Measurements from ENCODE around the gene VMP1. TPM values are rescaled to one million over a fixed set of nuclear protein-coding genes. Genes with fewer than 3 reads are reported as not detected.

Gene VMP1
- total RNA-seq, 1 experiment from 2014 or later: 277 TPM

DNA sequence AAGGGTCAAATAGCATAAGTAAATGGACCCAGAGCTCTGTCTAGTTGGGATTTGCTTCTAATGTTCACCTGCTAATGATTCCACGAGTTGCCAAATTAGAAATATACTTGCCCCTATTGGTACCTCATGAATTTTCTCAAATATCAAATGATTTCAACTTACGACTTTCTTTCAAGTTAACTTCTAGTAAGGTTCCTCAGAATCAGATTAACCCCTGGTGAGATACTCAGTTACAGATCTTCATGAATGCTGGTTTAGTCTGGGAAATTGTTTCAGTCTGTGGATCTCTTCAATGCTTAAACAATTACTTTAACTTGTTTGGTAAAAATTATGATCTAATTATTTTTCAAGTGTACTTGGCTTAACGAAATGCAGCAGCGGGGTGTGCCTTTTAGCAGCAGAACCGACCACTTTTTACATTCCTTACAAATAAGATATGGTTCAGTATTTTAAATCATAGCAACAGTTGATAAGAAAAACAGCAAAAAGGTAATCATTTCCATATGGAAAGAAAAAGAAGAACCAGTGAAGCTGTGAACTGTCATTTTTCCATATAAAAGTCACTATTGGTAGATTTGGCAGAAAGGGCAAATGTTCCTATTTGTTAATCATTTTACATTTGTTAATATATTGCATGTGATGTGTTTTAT is 150.8 kb downstream of the VMP1 start:
- intact Hi-C loops (cut with micrococcal nuclease; ENCODE audit: unreplicated experiment): loop anchor here (2.0 kb wide), 1 partner anchor 13 kb away; no protein-coding TSS in a partner anchor
- ChIA-PET POLR2A (interaction anchor here (0.6 kb wide), 1 partner anchor 106 kb away, joined by 3 read pairs; no protein-coding TSS in a partner anchor), CTCF (interaction anchor here (1.5 to 1.6 kb wide), 2 partner anchors 104 kb away, joined by 9 to 21 read pairs; no protein-coding TSS in a partner anchor)
- no peak overlapping the region for H3K4me3 Mint-ChIP-seq (ENCODE audit: unreplicated experiment)
- TF ChIP-seq, protein P1, sequence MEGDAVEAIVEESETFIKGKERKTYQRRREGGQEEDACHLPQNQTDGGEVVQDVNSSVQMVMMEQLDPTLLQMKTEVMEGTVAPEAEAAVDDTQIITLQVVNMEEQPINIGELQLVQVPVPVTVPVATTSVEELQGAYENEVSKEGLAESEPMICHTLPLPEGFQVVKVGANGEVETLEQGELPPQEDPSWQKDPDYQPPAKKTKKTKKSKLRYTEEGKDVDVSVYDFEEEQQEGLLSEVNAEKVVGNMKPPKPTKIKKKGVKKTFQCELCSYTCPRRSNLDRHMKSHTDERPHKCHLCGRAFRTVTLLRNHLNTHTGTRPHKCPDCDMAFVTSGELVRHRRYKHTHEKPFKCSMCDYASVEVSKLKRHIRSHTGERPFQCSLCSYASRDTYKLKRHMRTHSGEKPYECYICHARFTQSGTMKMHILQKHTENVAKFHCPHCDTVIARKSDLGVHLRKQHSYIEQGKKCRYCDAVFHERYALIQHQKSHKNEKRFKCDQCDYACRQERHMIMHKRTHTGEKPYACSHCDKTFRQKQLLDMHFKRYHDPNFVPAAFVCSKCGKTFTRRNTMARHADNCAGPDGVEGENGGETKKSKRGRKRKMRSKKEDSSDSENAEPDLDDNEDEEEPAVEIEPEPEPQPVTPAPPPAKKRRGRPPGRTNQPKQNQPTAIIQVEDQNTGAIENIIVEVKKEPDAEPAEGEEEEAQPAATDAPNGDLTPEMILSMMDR (IDR thresholded peaks at IDR 0.05; ENCODE audit: insufficient read depth in 1 of 2, low read depth in 1 of 2, low read length in 1 of 2, severe bottlenecking in 1 of 2, unreplicated experiment in 1 of 2): no peak
- Histone ChIP-seq H3K36me3 (ENCODE audit: control insufficient read depth, insufficient read depth, low read length) (no peaks in the 10 kb centered on the region), H3K27me3 (replicated peaks; ENCODE audit: control insufficient read depth, insufficient read depth, low read length) (no peaks in the 10 kb centered on the region), H3K4me3 (ENCODE audit: low read depth, low read length) (no peak overlapping the region), H3K4me1 (peaks cover 47% of the 10 kb centered on the region), H3K9me3 (no peaks in the 10 kb centered on the region)
- no peak for DNase-seq
- peaks cover 20% of the 10 kb centered on the region for H3K4me1 Mint-ChIP-seq (ENCODE audit: low read depth, unreplicated experiment)
- no peaks in the 10 kb centered on the region for H3K27me3 Mint-ChIP-seq (ENCODE audit: insufficient read depth, unreplicated experiment)
- no TSS peak for BruUV-seq (replicated peaks)
- H3K36me3 Mint-ChIP-seq (ENCODE audit: insufficient read depth, unreplicated experiment): peaks cover 31% of the 10 kb centered on the region
- no peaks in the 10 kb centered on the region for H3K9me3 Mint-ChIP-seq (ENCODE audit: unreplicated experiment)
- no peak overlapping the region for H3K27ac Mint-ChIP-seq (ENCODE audit: unreplicated experiment)

DNA sequence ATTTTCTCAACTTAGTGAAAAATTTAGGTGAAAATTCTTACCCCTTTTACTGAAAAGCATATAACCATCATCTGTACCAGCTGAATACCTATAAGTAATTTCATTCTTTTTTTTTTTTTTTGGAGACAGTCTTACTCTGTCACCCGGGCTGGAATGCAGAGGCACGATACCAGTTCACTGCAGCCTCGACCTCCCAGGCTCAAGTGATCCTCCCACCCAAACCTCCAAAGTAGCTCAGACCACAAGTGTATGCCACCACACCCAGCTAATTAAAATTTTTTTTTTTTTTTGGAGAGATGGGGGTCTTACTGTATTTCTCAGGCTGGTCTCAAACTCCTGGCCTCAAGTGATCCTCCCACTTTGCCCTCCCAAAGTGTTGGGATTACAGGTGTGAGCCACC is 151.5 kb downstream of the VMP1 start:
- TF ChIP-seq, protein P1 (IDR thresholded peaks at IDR 0.05; ENCODE audit: insufficient read depth in 1 of 2, low read depth in 1 of 2, low read length in 1 of 2, severe bottlenecking in 1 of 2, unreplicated experiment in 1 of 2): no peak
- Mint-ChIP-seq H3K9me3 (ENCODE audit: unreplicated experiment) (no peaks in the 10 kb centered on the region), H3K4me1 (ENCODE audit: low read depth, unreplicated experiment) (peaks cover 15% of the 10 kb centered on the region), H3K4me3 (ENCODE audit: unreplicated experiment) (no peak overlapping the region), H3K36me3 (ENCODE audit: insufficient read depth, unreplicated experiment) (peaks cover 27% of the 10 kb centered on the region), H3K27me3 (ENCODE audit: insufficient read depth, unreplicated experiment) (no peaks in the 10 kb centered on the region), H3K27ac (ENCODE audit: unreplicated experiment) (no peak overlapping the region)
- peak in 1 of 2 experiments; percentile 3 for DNase-seq
- intact Hi-C loops (cut with micrococcal nuclease; ENCODE audit: unreplicated experiment): loop anchor here (1.0 to 2.0 kb wide), 3 partner anchors 14 to 112 kb away; no protein-coding TSS in a partner anchor
- ChIA-PET POLR2A (interaction anchor here (0.6 kb wide), 2 partner anchors 26 to 107 kb away, joined by 3 read pairs; no protein-coding TSS in a partner anchor), CTCF (interaction anchor here (0.6 to 1.5 kb wide), 10 partner anchors 10 to 415 kb away, joined by 3 to 21 read pairs (median 4); partner anchors contain the start of genes RPS6KB1 and TUBD1)
- H3K9me3 ChIP-seq: no peaks in the 10 kb centered on the region
- no peaks in the 10 kb centered on the region for H3K36me3 ChIP-seq (ENCODE audit: control insufficient read depth, insufficient read depth, low read length)
- no TSS peak for BruUV-seq (replicated peaks)
- peaks cover 42% of the 10 kb centered on the region for H3K4me1 ChIP-seq
- H3K27me3 ChIP-seq (replicated peaks; ENCODE audit: control insufficient read depth, insufficient read depth, low read length): no peaks in the 10 kb centered on the region
- no peak overlapping the region for H3K4me3 ChIP-seq (ENCODE audit: low read depth, low read length)

DNA sequence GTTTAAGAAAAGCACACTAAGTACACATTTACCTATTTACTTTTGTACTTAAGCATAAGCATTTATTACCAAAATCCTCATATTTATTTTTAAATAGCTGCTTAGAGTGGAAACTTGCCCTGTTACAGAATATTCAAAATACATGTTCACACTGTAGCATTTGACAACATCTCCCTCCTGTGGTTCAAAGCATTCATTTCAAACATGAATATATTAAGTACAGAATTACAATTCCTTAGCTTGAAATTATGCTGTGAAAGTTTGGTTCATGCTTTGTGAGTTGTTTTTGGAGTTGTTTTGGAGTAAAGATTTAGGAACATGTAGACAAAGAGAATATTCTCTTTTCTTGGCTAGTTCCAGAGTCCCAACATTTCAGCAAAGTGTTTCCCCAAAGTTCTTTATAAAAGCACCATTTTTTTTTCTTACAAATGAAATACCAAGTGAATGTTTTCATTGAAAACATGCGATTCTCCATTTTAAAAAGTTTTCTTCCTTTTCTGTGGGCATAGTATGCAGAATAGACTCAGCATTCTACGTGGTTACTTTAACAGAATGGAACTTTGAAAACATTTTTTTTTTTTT is 152.1 kb downstream of the VMP1 start:
- Histone ChIP-seq H3K27me3 (replicated peaks; ENCODE audit: control insufficient read depth, insufficient read depth, low read length) (no peaks in the 10 kb centered on the region), H3K36me3 (ENCODE audit: control insufficient read depth, insufficient read depth, low read length) (no peaks in the 10 kb centered on the region), H3K4me1 (peaks cover 38% of the 10 kb centered on the region), H3K4me3 (ENCODE audit: low read depth, low read length) (no peak overlapping the region), H3K9me3 (no peaks in the 10 kb centered on the region)
- Mint-ChIP-seq H3K4me1 (ENCODE audit: low read depth, unreplicated experiment) (peaks cover 15% of the 10 kb centered on the region), H3K9me3 (ENCODE audit: unreplicated experiment) (no peaks in the 10 kb centered on the region), H3K4me3 (ENCODE audit: unreplicated experiment) (no peak overlapping the region), H3K27ac (ENCODE audit: unreplicated experiment) (no peak overlapping the region), H3K27me3 (ENCODE audit: insufficient read depth, unreplicated experiment) (no peaks in the 10 kb centered on the region), H3K36me3 (ENCODE audit: insufficient read depth, unreplicated experiment) (peaks cover 31% of the 10 kb centered on the region)
- BruUV-seq (replicated peaks): no TSS peak
- ChIA-PET POLR2A (interaction anchor here (0.6 kb wide), 2 partner anchors 26 to 28 kb away, joined by 3 to 4 read pairs; no protein-coding TSS in a partner anchor), CTCF (interaction anchor here (0.6 to 1.5 kb wide), 11 partner anchors 10 to 415 kb away, joined by 3 to 21 read pairs (median 4); partner anchors contain the start of genes RPS6KB1 and TUBD1)
- intact Hi-C loops (cut with micrococcal nuclease; ENCODE audit: unreplicated experiment): loop anchor here (1.0 to 2.0 kb wide), 3 partner anchors 15 to 112 kb away; no protein-coding TSS in a partner anchor
- DNase-seq: no peak
- TF ChIP-seq, protein P1 (IDR thresholded peaks at IDR 0.05; ENCODE audit: insufficient read depth in 1 of 2, low read depth in 1 of 2, low read length in 1 of 2, severe bottlenecking in 1 of 2, unreplicated experiment in 1 of 2): peak; percentile 35 to 55
